ENCODE measurements around the gene TMEM92. TPM values are rescaled to one million over a fixed set of nuclear protein-coding genes. Genes with fewer than 3 reads are reported as not detected.
A peak's percentile ranks its signal among the peaks of the same experiment; 100 is the strongest.
"Not testable (repeated sequence)": the region's sequence is repeated elsewhere in the genome, so short reads cannot be mapped to it uniquely, and the experiment has no call there.

The TMEM92 gene
- polyA plus RNA-seq, 1 donor from 2014 or later: not detected

DNA sequence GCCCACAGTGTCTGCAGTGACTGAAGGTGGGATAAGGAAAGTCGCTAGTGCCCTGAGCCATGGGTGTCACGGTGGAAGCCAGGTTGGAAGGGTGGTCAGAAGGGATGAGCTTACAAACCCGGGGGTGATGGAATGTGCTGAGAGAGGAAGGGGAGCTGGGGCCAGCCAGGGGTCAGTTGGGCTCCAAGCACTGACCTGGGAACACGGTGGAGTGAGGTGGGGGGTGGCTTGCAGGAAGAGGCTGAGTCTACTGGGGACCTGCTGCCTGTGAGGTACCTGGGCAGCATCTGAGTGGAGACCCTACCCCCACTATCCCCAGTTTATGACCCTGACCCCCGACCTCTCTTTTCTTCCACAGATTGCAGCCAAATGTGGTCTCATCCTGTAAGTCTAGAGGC, 3.1 kb downstream of the TMEM92 start:
- no peak overlapping the region for H3K27ac Mint-ChIP-seq
- H3K36me3 Mint-ChIP-seq: peaks cover 4% of the 10 kb centered on the region
- H3K27me3 Mint-ChIP-seq: peaks cover 42% of the 10 kb centered on the region
- no peaks in the 10 kb centered on the region for H3K9me3 Mint-ChIP-seq
- peak overlapping the region in 1 of 4 donors; percentile 34 for H3K4me3 Mint-ChIP-seq
- peaks cover 0 to 10% (median 4%) of the 10 kb centered on the region in 3 donors for H3K4me1 Mint-ChIP-seq

DNA sequence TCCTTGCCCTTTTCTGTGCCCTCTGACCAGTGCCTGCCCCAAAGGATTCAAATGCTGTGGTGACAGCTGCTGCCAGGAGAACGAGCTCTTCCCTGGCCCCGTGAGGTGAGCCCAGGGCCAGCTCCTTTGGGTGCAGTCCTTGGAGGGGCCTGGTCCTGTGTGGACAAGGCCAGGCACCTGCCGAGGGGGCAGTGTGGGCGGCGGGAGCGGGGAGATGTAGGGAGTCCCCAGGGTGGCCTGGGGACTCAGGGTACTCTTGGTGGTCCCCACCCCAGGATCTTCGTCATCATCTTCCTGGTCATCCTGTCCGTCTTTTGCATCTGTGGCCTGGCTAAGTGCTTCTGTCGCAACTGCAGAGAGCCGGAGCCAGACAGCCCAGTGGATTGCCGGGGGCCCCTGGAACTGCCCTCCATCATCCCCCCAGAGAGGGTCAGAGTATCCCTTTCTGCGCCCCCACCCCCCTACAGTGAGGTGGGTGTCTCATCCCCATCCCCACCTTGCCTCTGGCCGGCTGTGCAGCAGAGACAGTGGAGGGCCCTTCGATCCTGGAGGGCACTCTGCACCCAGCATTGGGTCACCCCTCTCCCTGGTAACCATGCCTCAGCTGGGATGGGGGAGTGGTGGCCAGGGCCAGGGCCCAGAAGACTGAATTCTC, 4.4 kb downstream of the TMEM92 start:
- peaks cover 38% of the 10 kb centered on the region for H3K27me3 Mint-ChIP-seq
- H3K27ac Mint-ChIP-seq: no peak overlapping the region
- no peak overlapping the region for H3K4me3 Mint-ChIP-seq
- peaks cover 0 to 6% (median 5%) of the 10 kb centered on the region in 3 donors for H3K4me1 Mint-ChIP-seq
- peaks cover 4% of the 10 kb centered on the region for H3K36me3 Mint-ChIP-seq
- no peaks in the 10 kb centered on the region for H3K9me3 Mint-ChIP-seq

DNA sequence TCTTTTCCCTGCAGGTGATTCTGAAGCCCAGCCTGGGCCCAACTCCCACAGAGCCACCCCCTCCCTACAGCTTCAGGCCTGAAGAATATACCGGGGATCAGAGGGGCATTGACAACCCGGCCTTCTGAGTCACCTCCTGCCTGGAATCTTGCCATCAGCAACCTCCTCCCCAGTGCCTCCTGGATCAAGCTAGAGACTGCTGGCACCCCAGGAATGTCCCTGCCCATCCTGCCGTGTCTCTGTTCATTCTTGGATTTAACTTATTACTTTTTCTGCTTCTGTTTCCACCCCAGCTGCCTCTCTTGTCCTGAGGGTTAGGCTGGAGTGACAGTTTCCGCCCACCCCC, 4.9 kb downstream of the TMEM92 start:
- peaks cover 35% of the 10 kb centered on the region for H3K27me3 Mint-ChIP-seq

GRCh38 chr17:50279639-50280038, 5.4 kb downstream of the TMEM92 start:
- Mint-ChIP-seq H3K27me3 (peaks cover 32% of the 10 kb centered on the region), H3K27ac (no peak overlapping the region), H3K9me3 (no peaks in the 10 kb centered on the region), H3K4me3 (no peak overlapping the region), H3K36me3 (peaks cover 4% of the 10 kb centered on the region), H3K4me1 (peaks cover 0 to 6% (median 6%) of the 10 kb centered on the region in 3 donors)

More for the DNA sequence above, 4.9 kb downstream of the TMEM92 start:
- Mint-ChIP-seq H3K36me3 (peaks cover 4% of the 10 kb centered on the region), H3K9me3 (no peaks in the 10 kb centered on the region), H3K4me3 (no peak overlapping the region), H3K4me1 (peaks cover 0 to 6% (median 6%) of the 10 kb centered on the region in 3 donors), H3K27ac (no peak overlapping the region)

- Mint-ChIP-seq H3K4me3 (no peak overlapping the region), H3K27ac (no peak overlapping the region), H3K36me3 (peaks cover 4% of the 10 kb centered on the region), H3K27me3 (peaks cover 30% of the 10 kb centered on the region), H3K9me3 (no peaks in the 10 kb centered on the region), H3K4me1 (peaks cover 0 to 6% (median 6%) of the 10 kb centered on the region in 3 donors)
Observed at GRCh38 chr17:50280068-50280467, 5.8 kb downstream of the TMEM92 start.

DNA sequence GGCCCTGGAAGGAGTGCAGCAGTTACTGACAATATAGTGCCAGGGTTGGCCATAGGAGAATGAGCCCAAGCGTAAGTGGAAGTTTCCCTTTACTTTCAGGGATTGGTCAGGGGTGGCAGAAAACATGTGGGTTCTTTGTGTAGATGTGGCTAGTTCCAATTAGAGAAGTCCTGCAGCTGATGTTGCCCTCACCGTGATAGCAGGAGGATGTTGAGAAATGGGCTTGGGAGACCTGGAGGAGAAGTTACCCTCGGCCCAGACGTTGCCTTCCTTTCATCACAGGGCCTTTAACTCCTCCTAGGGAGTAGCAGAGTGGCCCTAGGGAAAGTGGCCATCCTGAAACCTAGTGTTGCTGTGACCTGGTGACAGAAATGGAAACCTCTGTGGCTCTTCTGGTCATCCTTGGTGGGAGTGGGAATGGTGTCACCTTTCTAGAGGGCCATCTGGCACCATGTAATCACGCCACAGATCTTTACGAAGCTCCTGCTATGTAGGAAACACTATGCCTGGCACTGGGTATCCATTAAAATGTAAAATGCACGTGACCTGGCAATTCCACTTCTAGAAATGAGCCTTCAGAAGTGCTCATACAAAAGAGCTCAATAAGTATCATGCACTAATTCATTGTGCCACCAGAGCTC, 6.7 kb downstream of the TMEM92 start:
- Mint-ChIP-seq H3K4me3 (no peak overlapping the region), H3K27me3 (peaks cover 23% of the 10 kb centered on the region), H3K9me3 (no peaks in the 10 kb centered on the region), H3K27ac (no peak overlapping the region), H3K4me1 (peaks cover 0 to 6% (median 6%) of the 10 kb centered on the region in 3 donors), H3K36me3 (peaks cover 4% of the 10 kb centered on the region)

DNA sequence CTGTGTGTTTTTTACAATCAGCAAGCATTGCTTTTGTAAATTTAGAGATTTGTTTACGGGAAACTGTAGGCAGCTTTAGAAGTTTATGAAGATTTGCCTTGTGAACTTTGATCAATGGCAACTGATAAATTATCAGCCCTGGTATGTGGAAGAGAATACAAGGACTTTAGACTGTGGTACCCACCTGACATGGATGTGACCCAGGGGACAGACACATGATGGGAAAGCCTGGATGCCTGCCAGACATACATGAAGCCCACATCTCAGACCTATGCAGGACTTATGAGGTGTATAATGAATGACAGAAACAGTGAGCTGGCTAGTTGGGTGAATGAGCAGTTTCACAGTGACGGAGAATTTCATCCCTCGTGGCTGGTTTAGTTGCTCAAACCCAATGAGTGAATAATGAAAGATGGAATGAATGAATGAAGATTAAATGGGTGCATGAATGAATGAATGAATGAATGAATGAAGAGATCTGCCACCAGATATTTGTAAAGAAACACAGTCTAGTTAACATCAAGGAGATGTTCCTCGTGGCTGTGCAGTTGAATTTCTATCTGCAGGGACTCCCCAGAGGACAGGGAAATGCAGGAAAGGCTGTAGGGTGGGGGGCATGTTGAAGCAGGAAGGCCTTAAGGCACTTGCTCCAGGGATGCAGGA, 7.6 kb downstream of the TMEM92 start:
- no peaks in the 10 kb centered on the region for H3K9me3 Mint-ChIP-seq

GRCh38 chr17:50283246-50283645, 9.0 kb downstream of the TMEM92 start:
- no peak overlapping the region for H3K4me3 Mint-ChIP-seq
- peaks cover 3% of the 10 kb centered on the region for H3K36me3 Mint-ChIP-seq
- peaks cover 6% of the 10 kb centered on the region for H3K27me3 Mint-ChIP-seq
- H3K9me3 Mint-ChIP-seq: no peaks in the 10 kb centered on the region
- no peak overlapping the region for H3K27ac Mint-ChIP-seq
- peaks cover 0 to 5% (median 3%) of the 10 kb centered on the region in 3 donors for H3K4me1 Mint-ChIP-seq

More for the DNA sequence above, 7.6 kb downstream of the TMEM92 start:
- Mint-ChIP-seq H3K36me3 (peaks cover 4% of the 10 kb centered on the region), H3K27ac (no peak overlapping the region), H3K4me3 (no peak overlapping the region), H3K27me3 (peaks cover 17% of the 10 kb centered on the region), H3K4me1 (peaks cover 0 to 6% (median 4%) of the 10 kb centered on the region in 3 donors)

- peaks cover 3% of the 10 kb centered on the region for H3K36me3 Mint-ChIP-seq
- no peak overlapping the region for H3K4me3 Mint-ChIP-seq
- H3K4me1 Mint-ChIP-seq: peaks cover 0 to 5% (median 3%) of the 10 kb centered on the region in 3 donors
- H3K27me3 Mint-ChIP-seq: peaks cover 6% of the 10 kb centered on the region
- no peak overlapping the region for H3K27ac Mint-ChIP-seq
- no peaks in the 10 kb centered on the region for H3K9me3 Mint-ChIP-seq
Observed at GRCh38 chr17:50283714-50284113, 9.4 kb downstream of the TMEM92 start.

GRCh38 chr17:50285941-50286340, 11.7 kb downstream of the TMEM92 start:
- peaks cover 0 to 6% (median 5%) of the 10 kb centered on the region in 3 donors for H3K4me1 Mint-ChIP-seq
- no peak overlapping the region for H3K4me3 Mint-ChIP-seq
- peaks cover 10% of the 10 kb centered on the region for H3K27me3 Mint-ChIP-seq
- H3K27ac Mint-ChIP-seq: no peak overlapping the region
- no peaks in the 10 kb centered on the region for H3K9me3 Mint-ChIP-seq
- H3K36me3 Mint-ChIP-seq: peaks cover 3% of the 10 kb centered on the region

- H3K27ac Mint-ChIP-seq: peak overlapping the region in 1 of 3 donors; percentile 85
- not testable (repeated sequence) for H3K9me3 Mint-ChIP-seq, H3K27me3 Mint-ChIP-seq, H3K4me3 Mint-ChIP-seq, H3K4me1 Mint-ChIP-seq, H3K36me3 Mint-ChIP-seq
Observed at GRCh38 chr17:50287302-50287701, 13.0 kb downstream of the TMEM92 start.

- no peaks in the 10 kb centered on the region for H3K9me3 Mint-ChIP-seq
- H3K4me1 Mint-ChIP-seq: peaks cover 0 to 6% (median 5%) of the 10 kb centered on the region in 3 donors
- no peak overlapping the region for H3K4me3 Mint-ChIP-seq
- H3K36me3 Mint-ChIP-seq: no peaks in the 10 kb centered on the region
- no peak overlapping the region for H3K27ac Mint-ChIP-seq
- peaks cover 10% of the 10 kb centered on the region for H3K27me3 Mint-ChIP-seq
Observed at GRCh38 chr17:50288306-50288705, 14.0 kb downstream of the TMEM92 start.

DNA sequence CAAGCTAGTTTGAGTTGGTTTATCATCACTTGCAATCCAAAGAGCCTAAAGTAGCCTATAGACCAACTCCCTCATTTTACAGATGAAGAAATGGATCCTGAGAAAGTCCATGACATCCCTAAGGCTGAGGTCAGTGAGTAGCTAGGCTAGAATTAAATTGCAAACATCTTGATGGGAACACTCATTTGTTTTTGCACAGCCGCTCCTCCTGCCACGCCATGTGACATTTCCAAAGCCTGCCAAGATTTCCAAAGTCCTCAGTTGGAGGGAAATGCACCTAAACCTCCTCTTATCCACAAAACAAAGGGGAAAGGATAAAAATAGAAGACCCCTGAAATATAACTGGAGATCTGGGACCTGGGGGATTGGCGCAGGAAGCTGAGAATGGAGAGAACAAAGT, 15.0 kb downstream of the TMEM92 start:
- no peaks in the 10 kb centered on the region for H3K36me3 Mint-ChIP-seq
- peaks cover 0 to 6% (median 3%) of the 10 kb centered on the region in 3 donors for H3K4me1 Mint-ChIP-seq
- no peak overlapping the region for H3K4me3 Mint-ChIP-seq
- H3K9me3 Mint-ChIP-seq: no peaks in the 10 kb centered on the region
- H3K27ac Mint-ChIP-seq: no peak overlapping the region
- peaks cover 8% of the 10 kb centered on the region for H3K27me3 Mint-ChIP-seq

GRCh38 chr17:50289991-50290702, 15.9 kb downstream of the TMEM92 start:
- Mint-ChIP-seq H3K9me3 (no peaks in the 10 kb centered on the region), H3K27ac (no peak overlapping the region), H3K4me3 (no peak overlapping the region), H3K27me3 (peaks cover 6% of the 10 kb centered on the region), H3K4me1 (peaks cover 0 to 6% (median 3%) of the 10 kb centered on the region in 3 donors), H3K36me3 (no peaks in the 10 kb centered on the region)

GRCh38 chr17:50290933-50291332, 16.7 kb downstream of the TMEM92 start:
- no peaks in the 10 kb centered on the region for H3K36me3 Mint-ChIP-seq
- H3K27ac Mint-ChIP-seq: no peak overlapping the region
- H3K4me1 Mint-ChIP-seq: peaks cover 0 to 6% (median 3%) of the 10 kb centered on the region in 3 donors
- H3K9me3 Mint-ChIP-seq: no peaks in the 10 kb centered on the region
- no peak overlapping the region for H3K4me3 Mint-ChIP-seq
- peaks cover 6% of the 10 kb centered on the region for H3K27me3 Mint-ChIP-seq

All from IgD-negative memory B cell (primary cell).